Bronchial epithelial cell (primary cell): ENCODE measurements around the gene DCLRE1C. TPM values are rescaled to one million over a fixed set of nuclear protein-coding genes. Genes with fewer than 3 reads are reported as not detected.
"Not testable (repeated sequence)": the region's sequence is repeated elsewhere in the genome, so short reads cannot be mapped to it uniquely, and the experiment has no call there.

Experiments used
- DNase-seq: peaks from one replicate; pipeline ENCODE4 v3.0.0-alpha.2; 2010; ENCODE audit warnings: low read depth
- FAIRE-seq: peaks from 2 replicates; lab custom pipeline; 2011; peaks lifted over from hg19 to GRCh38; lab: Jason Lieb, UNC
- H3K27me3 ChIP-seq: 2 replicates; pipeline ENCODE4 v1.5.1; 2011; ENCODE audit warnings: low read length; ENCODE audit not compliant: control insufficient read depth, insufficient read depth
- H3K36me3 ChIP-seq: 2 replicates; pipeline ENCODE4 v1.5.1; 2011; ENCODE audit warnings: low read length; ENCODE audit not compliant: control insufficient read depth, insufficient read depth
- H3K4me3 ChIP-seq: 2 replicates; pipeline ENCODE4 v1.5.1; 2011; ENCODE audit warnings: mild to moderate bottlenecking, low read depth, low read length, control low read depth
- total RNA-seq: library from RNA; depleted of rRNA; stranded (reverse); fragments of >200 nt; gene quantifications from 2 replicates; pipeline ENCODE4 v1.2.1, GENCODE V29; 2014
- TF ChIP-seq, protein P1 (sequence below): IDR thresholded peaks from 2 replicates; pipeline ENCODE4 v1.5.1; 2011; ENCODE audit warnings: mild to moderate bottlenecking, moderate library complexity, low read length, control low read depth, inconsistent platforms; ENCODE audit not compliant: insufficient read depth, severe bottlenecking

The DCLRE1C gene
- total RNA-seq, 1 donor from 2014 or later: 9.0 TPM

DNA sequence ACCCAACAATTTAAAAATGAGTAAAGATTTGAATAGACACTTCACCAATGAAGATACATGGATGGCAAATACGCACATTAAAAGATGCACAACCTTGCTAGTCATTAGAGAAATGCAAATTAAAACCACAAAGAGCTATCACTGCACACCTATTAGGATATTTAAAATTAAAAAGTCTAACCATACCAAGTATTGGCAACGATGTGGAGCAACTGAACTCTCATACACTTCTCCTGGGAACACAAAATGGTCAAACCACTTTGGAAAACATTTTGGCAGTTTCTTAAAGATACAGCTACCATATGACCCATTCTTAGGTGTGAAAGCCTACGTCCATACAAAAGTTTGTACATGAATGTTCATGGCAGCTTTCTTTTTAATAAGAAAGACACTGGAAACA, 36.1 kb downstream of the DCLRE1C start:
- no peak for FAIRE-seq
- no peak for DNase-seq
- TF ChIP-seq, protein P1, sequence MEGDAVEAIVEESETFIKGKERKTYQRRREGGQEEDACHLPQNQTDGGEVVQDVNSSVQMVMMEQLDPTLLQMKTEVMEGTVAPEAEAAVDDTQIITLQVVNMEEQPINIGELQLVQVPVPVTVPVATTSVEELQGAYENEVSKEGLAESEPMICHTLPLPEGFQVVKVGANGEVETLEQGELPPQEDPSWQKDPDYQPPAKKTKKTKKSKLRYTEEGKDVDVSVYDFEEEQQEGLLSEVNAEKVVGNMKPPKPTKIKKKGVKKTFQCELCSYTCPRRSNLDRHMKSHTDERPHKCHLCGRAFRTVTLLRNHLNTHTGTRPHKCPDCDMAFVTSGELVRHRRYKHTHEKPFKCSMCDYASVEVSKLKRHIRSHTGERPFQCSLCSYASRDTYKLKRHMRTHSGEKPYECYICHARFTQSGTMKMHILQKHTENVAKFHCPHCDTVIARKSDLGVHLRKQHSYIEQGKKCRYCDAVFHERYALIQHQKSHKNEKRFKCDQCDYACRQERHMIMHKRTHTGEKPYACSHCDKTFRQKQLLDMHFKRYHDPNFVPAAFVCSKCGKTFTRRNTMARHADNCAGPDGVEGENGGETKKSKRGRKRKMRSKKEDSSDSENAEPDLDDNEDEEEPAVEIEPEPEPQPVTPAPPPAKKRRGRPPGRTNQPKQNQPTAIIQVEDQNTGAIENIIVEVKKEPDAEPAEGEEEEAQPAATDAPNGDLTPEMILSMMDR: no peak
- peaks cover 10% of the 10 kb centered on the region for H3K36me3 ChIP-seq
- H3K4me3 ChIP-seq: no peak overlapping the region
- no peaks in the 10 kb centered on the region for H3K27me3 ChIP-seq

- DNase-seq (no peak), FAIRE-seq (no peak)
- TF ChIP-seq, protein P1: no peak
- no peak overlapping the region for H3K4me3 ChIP-seq
- H3K27me3 ChIP-seq: no peaks in the 10 kb centered on the region
- H3K36me3 ChIP-seq: peaks cover 8% of the 10 kb centered on the region
These were observed 37.3 kb downstream of the DCLRE1C start for GRCh38 chr10:14916600-14916999.

DNA sequence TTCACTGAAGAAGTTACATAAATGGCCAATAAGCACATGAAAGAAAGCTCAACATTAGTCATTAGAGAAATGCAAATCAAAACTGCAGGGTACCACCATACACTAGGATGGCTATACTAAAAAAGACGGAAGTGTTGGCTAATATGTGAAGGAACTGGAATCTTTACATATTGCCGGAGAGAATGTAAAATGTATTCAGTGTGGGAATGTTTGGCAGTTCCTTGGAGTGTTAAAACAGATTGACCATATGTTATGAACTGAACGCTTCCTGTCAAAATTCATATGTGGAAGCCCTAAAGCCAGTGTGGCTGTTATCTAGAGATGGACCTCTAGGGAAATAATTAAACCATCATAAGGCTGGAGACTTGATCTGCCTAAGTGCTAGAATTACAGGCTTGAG, 42.1 kb downstream of the DCLRE1C start:
- Histone ChIP-seq H3K4me3 (no peak overlapping the region), H3K27me3 (no peaks in the 10 kb centered on the region), H3K36me3 (peaks cover 2% of the 10 kb centered on the region)
- FAIRE-seq: no peak
- DNase-seq: no peak
- TF ChIP-seq, protein P1: no peak

DNA sequence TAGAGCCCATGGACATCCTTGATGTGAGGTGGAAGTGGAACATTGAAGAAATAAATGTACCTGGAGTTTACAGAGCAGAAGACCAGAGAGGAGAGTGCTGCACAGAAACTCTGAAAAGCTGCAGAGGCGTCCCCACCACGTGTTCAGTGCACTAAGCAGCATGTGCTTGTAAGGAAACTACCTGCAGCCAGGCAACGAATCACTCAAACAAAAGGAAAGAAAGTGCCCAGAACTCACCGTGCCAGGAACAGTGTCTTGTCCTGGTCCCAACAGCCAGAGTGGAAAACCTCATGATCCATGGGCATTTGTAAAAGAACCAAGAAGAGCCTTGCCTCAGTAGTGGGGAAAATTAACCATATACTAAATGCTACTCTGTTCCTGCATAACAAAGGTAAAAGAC, 42.9 kb downstream of the DCLRE1C start:
- H3K27me3 ChIP-seq: no peaks in the 10 kb centered on the region
- DNase-seq (no peak), FAIRE-seq (no peak)
- TF ChIP-seq, protein P1: no peak
- H3K36me3 ChIP-seq: peaks cover 2% of the 10 kb centered on the region
- no peak overlapping the region for H3K4me3 ChIP-seq

- no peak overlapping the region for H3K4me3 ChIP-seq
- TF ChIP-seq, protein P1: no peak
- peaks cover 2% of the 10 kb centered on the region for H3K36me3 ChIP-seq
- FAIRE-seq (no peak), DNase-seq (no peak)
- H3K27me3 ChIP-seq: no peaks in the 10 kb centered on the region
These were observed 44.8 kb downstream of the DCLRE1C start for GRCh38 chr10:14909101-14909500.

- not testable (repeated sequence) for H3K4me3 ChIP-seq, FAIRE-seq, H3K27me3 ChIP-seq, H3K36me3 ChIP-seq, DNase-seq
These were observed 46.3 kb downstream of the DCLRE1C start for GRCh38 chr10:14907591-14907990.
